Measurements from ENCODE around the gene SNAP23. TPM values are rescaled to one million over a fixed set of nuclear protein-coding genes. Genes with fewer than 3 reads are reported as not detected.

The SNAP23 gene
- polyA plus RNA-seq, 1 donor (not counting 4 experiments of a cell fraction or from before 2014, with no cell fraction given), result 68.4 TPM

GRCh38 chr15:42528970-42529369 lies 33.5 kb downstream of the SNAP23 start:
- dilution Hi-C loops (cut with MboI; ENCODE audit: extremely low pct_ligation_motif_present, low sequenced_read_pairs), result no loop called here

DNA sequence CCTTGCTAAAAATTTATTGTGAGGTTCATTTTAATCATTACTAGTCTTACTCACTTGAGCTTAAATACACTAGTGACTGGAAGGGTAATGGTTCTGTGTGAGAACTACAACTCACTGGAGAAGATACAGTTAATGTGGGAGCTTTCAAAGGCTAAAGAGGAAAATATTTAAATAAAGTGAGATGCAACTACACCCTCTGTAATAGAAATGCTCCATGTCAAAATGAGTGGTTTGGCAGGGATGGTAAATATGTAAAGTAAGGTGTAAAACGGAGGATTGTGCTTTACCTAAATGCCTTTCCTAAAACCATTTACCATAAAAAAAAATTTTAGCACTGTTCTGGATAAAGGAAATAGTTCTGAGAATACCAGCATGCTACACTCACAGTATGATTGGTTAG lies 37.8 kb downstream of the SNAP23 start:
- Histone ChIP-seq H3K27me3 (ENCODE audit: control insufficient read depth, extremely low read depth, insufficient read depth, low read length) (no peaks in the 10 kb centered on the region), H3K9ac (ENCODE audit: control insufficient read depth, extremely low read depth, insufficient read depth, low read length) (no peak overlapping the region), H3K4me3 (ENCODE audit: control insufficient read depth in 2 of 3, extremely low read depth in 1 of 3, insufficient read depth in 2 of 3, low read depth in 1 of 3, low read length in 3 of 3) (no peak overlapping the region), H2AFZ (ENCODE audit: control insufficient read depth, low read length) (no peak overlapping the region), H3K4me2 (ENCODE audit: control insufficient read depth, extremely low read depth, insufficient read depth, low read depth, low read length) (no peak overlapping the region), H3K4me1 (ENCODE audit: control insufficient read depth, extremely low read depth, insufficient read depth, low read length) (no peaks in the 10 kb centered on the region), H3K36me3 (ENCODE audit: control insufficient read depth in 2 of 2, extremely low read depth in 1 of 2, insufficient read depth in 2 of 2, low read length in 2 of 2) (peaks cover 11% of the 10 kb centered on the region in 2 experiments), H3K9me3 (ENCODE audit: control insufficient read depth, low read depth, low read length) (no peaks in the 10 kb centered on the region), H3K79me2 (ENCODE audit: control insufficient read depth, insufficient read depth, low read length) (no peaks in the 10 kb centered on the region), H3K9me1 (ENCODE audit: control insufficient read depth, extremely low read depth, insufficient read depth, low read length) (no peaks in the 10 kb centered on the region), H4K20me1 (ENCODE audit: control insufficient read depth, extremely low read depth, insufficient read depth, low read length) (no peaks in the 10 kb centered on the region), H3K27ac (ENCODE audit: control insufficient read depth, insufficient read depth, low read length) (no peak overlapping the region)
- FAIRE-seq (no peak), DNase-seq (ENCODE audit: low read depth, low spot score) (no peak)
- no peak for TF ChIP-seq EZH2 (IDR thresholded peaks at IDR 0.05; ENCODE audit: low read length)
- TF ChIP-seq, protein P1, sequence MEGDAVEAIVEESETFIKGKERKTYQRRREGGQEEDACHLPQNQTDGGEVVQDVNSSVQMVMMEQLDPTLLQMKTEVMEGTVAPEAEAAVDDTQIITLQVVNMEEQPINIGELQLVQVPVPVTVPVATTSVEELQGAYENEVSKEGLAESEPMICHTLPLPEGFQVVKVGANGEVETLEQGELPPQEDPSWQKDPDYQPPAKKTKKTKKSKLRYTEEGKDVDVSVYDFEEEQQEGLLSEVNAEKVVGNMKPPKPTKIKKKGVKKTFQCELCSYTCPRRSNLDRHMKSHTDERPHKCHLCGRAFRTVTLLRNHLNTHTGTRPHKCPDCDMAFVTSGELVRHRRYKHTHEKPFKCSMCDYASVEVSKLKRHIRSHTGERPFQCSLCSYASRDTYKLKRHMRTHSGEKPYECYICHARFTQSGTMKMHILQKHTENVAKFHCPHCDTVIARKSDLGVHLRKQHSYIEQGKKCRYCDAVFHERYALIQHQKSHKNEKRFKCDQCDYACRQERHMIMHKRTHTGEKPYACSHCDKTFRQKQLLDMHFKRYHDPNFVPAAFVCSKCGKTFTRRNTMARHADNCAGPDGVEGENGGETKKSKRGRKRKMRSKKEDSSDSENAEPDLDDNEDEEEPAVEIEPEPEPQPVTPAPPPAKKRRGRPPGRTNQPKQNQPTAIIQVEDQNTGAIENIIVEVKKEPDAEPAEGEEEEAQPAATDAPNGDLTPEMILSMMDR (optimal IDR thresholded peaks at IDR 0.05 in 1 of 3, IDR thresholded peaks at IDR 0.05 in 1 of 3, conservative IDR thresholded peaks at IDR 0.05 in 1 of 3; ENCODE audit: extremely low read depth in 1 of 3, insufficient read depth in 2 of 3, low read length in 3 of 3), result no peak
- dilution Hi-C loops (cut with MboI; ENCODE audit: extremely low pct_ligation_motif_present, low sequenced_read_pairs), result no loop called here

More at GRCh38 chr15:42528970-42529369, 33.5 kb downstream of the SNAP23 start:
- FAIRE-seq, result no peak
- TF ChIP-seq EZH2 (IDR thresholded peaks at IDR 0.05; ENCODE audit: low read length), result no peak
- TF ChIP-seq, protein P1 (optimal IDR thresholded peaks at IDR 0.05 in 1 of 3, IDR thresholded peaks at IDR 0.05 in 1 of 3, conservative IDR thresholded peaks at IDR 0.05 in 1 of 3; ENCODE audit: extremely low read depth in 1 of 3, insufficient read depth in 2 of 3, low read length in 3 of 3), result no peak
- Histone ChIP-seq H3K27me3 (ENCODE audit: control insufficient read depth, extremely low read depth, insufficient read depth, low read length) (no peaks in the 10 kb centered on the region), H3K9ac (ENCODE audit: control insufficient read depth, extremely low read depth, insufficient read depth, low read length) (no peak overlapping the region), H3K36me3 (ENCODE audit: control insufficient read depth in 2 of 2, extremely low read depth in 1 of 2, insufficient read depth in 2 of 2, low read length in 2 of 2) (peaks cover 9 to 11% of the 10 kb centered on the region in 2 experiments), H3K27ac (ENCODE audit: control insufficient read depth, insufficient read depth, low read length) (no peak overlapping the region), H3K4me3 (ENCODE audit: control insufficient read depth in 2 of 3, extremely low read depth in 1 of 3, insufficient read depth in 2 of 3, low read depth in 1 of 3, low read length in 3 of 3) (no peak overlapping the region), H3K4me1 (ENCODE audit: control insufficient read depth, extremely low read depth, insufficient read depth, low read length) (no peaks in the 10 kb centered on the region), H2AFZ (ENCODE audit: control insufficient read depth, low read length) (no peak overlapping the region), H3K9me3 (ENCODE audit: control insufficient read depth, low read depth, low read length) (no peaks in the 10 kb centered on the region), H3K9me1 (ENCODE audit: control insufficient read depth, extremely low read depth, insufficient read depth, low read length) (no peaks in the 10 kb centered on the region), H4K20me1 (ENCODE audit: control insufficient read depth, extremely low read depth, insufficient read depth, low read length) (no peaks in the 10 kb centered on the region), H3K4me2 (ENCODE audit: control insufficient read depth, extremely low read depth, insufficient read depth, low read depth, low read length) (no peak overlapping the region), H3K79me2 (ENCODE audit: control insufficient read depth, insufficient read depth, low read length) (no peaks in the 10 kb centered on the region)
- DNase-seq (ENCODE audit: low read depth, low spot score), result no peak
